ENCODE measurements around the gene ACTN4.

- no peak for TF ChIP-seq CTCF (conservative IDR thresholded peaks at IDR 0.05; ENCODE audit: low read length)
- TF ChIP-seq EZH2phosphoT487 (IDR thresholded peaks at IDR 0.05; ENCODE audit: borderline replicate concordance, low read depth, low read length): no peak
Measured at GRCh38 chr19:38742296-38742695, 94.8 kb downstream of the ACTN4 start.
